HUES48 (cell line): ENCODE results near the gene KIAA1328.

ENCODE experiments used
- H3K27ac ChIP-seq: one replicate; pipeline ENCODE4 v1.7.0; 2013; ENCODE audit warnings: low read depth, low read length, inconsistent platforms
- H3K27me3 ChIP-seq: 2 replicates; pipeline ENCODE4 v1.6.1; 2013; ENCODE audit warnings: mild to moderate bottlenecking, low read length; ENCODE audit not compliant: control insufficient read depth, insufficient read depth
- H3K36me3 ChIP-seq: 2 replicates; pipeline ENCODE4 v1.6.1; 2013; ENCODE audit warnings: low read length; ENCODE audit not compliant: control insufficient read depth, insufficient read depth
- H3K4me1 ChIP-seq: 2 replicates; pipeline ENCODE4 v1.6.1; 2013; ENCODE audit warnings: mild to moderate bottlenecking, low read length; ENCODE audit not compliant: control insufficient read depth, insufficient read depth
- H3K4me3 ChIP-seq: 2 replicates; pipeline ENCODE4 v1.5.1; 2013; ENCODE audit warnings: mild to moderate bottlenecking, low read depth, low read length
- H3K9ac ChIP-seq: 2 replicates; pipeline ENCODE4 v1.6.1; 2013; ENCODE audit warnings: mild to moderate bottlenecking, low read depth, low read length, moderate library complexity
- H3K9me3 ChIP-seq: 2 replicates; pipeline ENCODE4 v1.6.1; 2013; ENCODE audit warnings: low read length; ENCODE audit not compliant: control insufficient read depth, insufficient read depth

Gene KIAA1328

DNA sequence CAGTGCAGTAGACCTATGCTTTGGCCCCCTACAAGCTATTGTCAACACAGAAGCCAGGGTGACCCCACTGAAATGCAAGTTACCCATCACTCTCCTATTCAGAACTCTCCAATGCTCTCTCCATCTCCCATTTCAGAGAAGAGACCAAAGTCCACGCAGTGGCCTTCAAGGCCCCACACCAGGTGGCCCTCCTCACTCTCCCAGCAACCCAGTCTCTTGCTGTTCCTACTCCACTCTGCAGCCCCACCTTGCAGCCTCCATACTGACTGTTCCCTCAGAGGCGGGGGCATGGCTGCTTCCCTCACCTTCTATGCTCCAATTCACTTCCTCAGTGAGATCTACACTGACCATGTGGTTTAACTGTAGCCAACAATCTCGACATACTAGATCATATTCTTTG lies 423.4 kb downstream of the KIAA1328 start:
- no peak overlapping the region for H3K27ac ChIP-seq
- H3K9me3 ChIP-seq = no peaks in the 10 kb centered on the region
- peaks cover 40% of the 10 kb centered on the region for H3K27me3 ChIP-seq
- no peak overlapping the region for H3K4me3 ChIP-seq
- peaks cover 12% of the 10 kb centered on the region for H3K4me1 ChIP-seq
- H3K36me3 ChIP-seq = no peaks in the 10 kb centered on the region
- no peak overlapping the region for H3K9ac ChIP-seq

GRCh38 chr18:37252854-37253393 lies 424.0 kb downstream of the KIAA1328 start:
- Histone ChIP-seq H3K27me3 (peaks cover 42% of the 10 kb centered on the region), H3K9ac (no peak overlapping the region), H3K4me3 (peak overlapping the region; percentile 78), H3K9me3 (no peaks in the 10 kb centered on the region), H3K27ac (no peak overlapping the region), H3K36me3 (no peaks in the 10 kb centered on the region), H3K4me1 (peaks cover 8% of the 10 kb centered on the region)

DNA sequence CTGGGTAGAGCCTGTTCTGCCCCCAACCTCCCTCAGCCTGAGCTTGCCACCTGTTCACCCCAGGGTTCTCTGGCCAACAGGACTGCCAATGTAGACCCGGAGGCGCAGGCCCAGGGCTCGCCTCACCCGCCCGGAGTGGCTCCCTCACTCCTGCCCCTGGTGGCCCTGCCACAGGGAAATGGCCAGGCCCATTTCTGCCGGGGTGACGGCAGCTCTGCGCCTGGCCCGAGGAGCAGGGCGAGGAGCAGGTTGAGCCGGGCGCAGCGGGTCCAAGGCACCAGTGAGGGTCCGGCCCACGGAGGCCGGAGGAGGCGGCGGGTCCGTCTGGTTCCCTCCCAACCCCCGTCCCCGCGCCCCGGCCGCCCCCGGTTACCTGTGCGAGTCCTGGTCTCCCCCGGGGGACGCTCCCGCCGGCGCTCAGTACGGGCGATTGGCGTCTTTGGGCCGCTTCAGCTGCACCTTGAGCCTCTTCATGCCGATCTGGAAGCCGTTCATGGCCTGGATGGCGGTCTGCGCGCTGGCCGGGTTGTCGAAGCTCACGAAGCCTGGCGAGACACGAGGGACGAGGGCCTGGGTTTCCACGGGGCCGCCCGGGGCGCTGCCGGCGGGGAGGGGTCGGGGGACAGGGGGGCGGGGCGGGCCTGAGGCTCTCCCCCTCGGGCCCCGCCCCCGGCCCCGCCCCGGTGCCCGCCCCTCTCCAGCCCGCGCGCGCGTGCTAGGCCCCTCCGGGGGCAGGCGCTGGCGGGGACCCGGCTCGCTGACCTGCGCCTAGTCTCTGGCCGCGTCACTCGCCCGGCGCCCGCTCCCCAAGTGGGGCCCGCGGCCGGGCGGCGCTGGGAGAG lies 424.7 kb downstream of the KIAA1328 start:
- no peaks in the 10 kb centered on the region for H3K9me3 ChIP-seq
- H3K36me3 ChIP-seq = no peaks in the 10 kb centered on the region
- H3K9ac ChIP-seq = no peak overlapping the region
- H3K27me3 ChIP-seq = peaks cover 42% of the 10 kb centered on the region
- no peak overlapping the region for H3K27ac ChIP-seq
- H3K4me1 ChIP-seq = peaks cover 8% of the 10 kb centered on the region
- peak overlapping the region; percentile 78 for H3K4me3 ChIP-seq

- H3K9me3 ChIP-seq = no peaks in the 10 kb centered on the region
- peaks cover 8% of the 10 kb centered on the region for H3K4me1 ChIP-seq
- peak overlapping the region; percentile 61 for H3K4me3 ChIP-seq
- H3K27me3 ChIP-seq = peaks cover 42% of the 10 kb centered on the region
- H3K9ac ChIP-seq = no peak overlapping the region
- no peak overlapping the region for H3K27ac ChIP-seq
- H3K36me3 ChIP-seq = no peaks in the 10 kb centered on the region
Measured at GRCh38 chr18:37254236-37254754, 425.4 kb downstream of the KIAA1328 start.

DNA sequence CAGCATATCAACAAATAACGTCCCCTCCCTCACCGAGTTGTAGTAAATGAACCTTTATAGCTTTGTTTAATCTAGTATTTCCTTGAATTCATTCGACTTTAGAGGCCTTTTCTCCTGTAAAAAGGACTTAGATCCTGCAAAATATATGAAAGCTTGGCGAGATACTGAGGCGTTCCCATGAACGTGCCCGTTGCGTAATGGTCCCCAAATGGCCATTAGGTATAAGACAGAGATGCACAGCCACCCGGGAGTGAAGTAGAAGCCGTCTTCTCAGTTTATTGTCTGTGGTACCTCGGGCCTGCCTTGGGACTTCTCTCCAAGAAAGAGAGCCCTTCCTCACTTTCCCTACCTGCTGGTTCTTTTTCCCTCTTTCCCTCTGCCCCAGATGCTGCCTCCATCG lies 426.0 kb downstream of the KIAA1328 start:
- Histone ChIP-seq H3K27ac (no peak overlapping the region), H3K9ac (no peak overlapping the region), H3K9me3 (no peaks in the 10 kb centered on the region), H3K4me3 (no peak overlapping the region; the same call in 1 of the 2 replicates), H3K27me3 (peaks cover 42% of the 10 kb centered on the region), H3K4me1 (peaks cover 8% of the 10 kb centered on the region), H3K36me3 (no peaks in the 10 kb centered on the region)

DNA sequence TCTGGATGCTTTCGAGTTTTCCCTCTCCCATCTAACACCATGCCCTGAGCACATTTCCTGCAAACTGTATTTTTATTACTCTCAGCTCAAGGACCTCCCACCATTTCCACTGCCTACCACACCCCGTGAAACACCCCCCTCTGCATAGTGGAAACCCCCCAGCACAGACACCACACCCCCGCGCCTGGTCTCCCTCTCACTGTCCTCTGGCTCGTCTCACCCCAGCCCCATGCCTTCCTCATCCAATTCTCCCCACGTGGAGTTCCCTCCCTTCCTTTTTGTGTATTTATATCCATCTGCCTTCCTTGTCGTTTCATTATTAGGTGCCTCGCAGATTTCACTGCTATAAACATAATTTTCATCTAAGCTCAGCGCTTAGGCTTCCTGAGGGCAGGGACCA lies 429.2 kb downstream of the KIAA1328 start:
- no peak overlapping the region for H3K4me3 ChIP-seq
- H3K36me3 ChIP-seq = no peaks in the 10 kb centered on the region
- no peak overlapping the region for H3K9ac ChIP-seq
- no peak overlapping the region for H3K27ac ChIP-seq
- peaks cover 25% of the 10 kb centered on the region for H3K27me3 ChIP-seq
- no peaks in the 10 kb centered on the region for H3K9me3 ChIP-seq
- H3K4me1 ChIP-seq = peaks cover 4% of the 10 kb centered on the region

DNA sequence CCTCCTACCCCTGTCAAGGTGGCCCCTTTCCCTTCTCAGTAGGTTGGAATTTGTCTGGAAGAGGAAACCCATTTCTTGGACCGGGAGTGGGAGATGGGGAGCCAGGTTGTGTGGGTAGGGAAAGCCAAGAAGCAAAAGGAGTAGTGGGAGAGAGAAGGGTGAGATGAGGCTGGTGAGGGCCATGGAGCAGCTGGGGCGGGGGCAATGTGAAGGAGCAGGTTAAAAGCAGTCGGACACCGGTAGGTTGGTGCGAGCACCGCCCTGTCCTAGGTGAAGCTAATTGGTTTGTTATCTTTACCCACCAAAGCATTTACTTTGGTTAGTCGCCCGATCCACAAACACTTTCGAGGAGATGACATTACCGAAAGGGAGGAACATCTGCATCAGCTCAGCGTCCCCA lies 429.9 kb downstream of the KIAA1328 start:
- no peaks in the 10 kb centered on the region for H3K36me3 ChIP-seq
- H3K27ac ChIP-seq = no peak overlapping the region
- H3K27me3 ChIP-seq = peaks cover 22% of the 10 kb centered on the region
- H3K4me1 ChIP-seq = peaks cover 2% of the 10 kb centered on the region; the same call in 1 of the 2 replicates
- H3K4me3 ChIP-seq = no peak overlapping the region
- no peak overlapping the region for H3K9ac ChIP-seq
- H3K9me3 ChIP-seq = no peaks in the 10 kb centered on the region

DNA sequence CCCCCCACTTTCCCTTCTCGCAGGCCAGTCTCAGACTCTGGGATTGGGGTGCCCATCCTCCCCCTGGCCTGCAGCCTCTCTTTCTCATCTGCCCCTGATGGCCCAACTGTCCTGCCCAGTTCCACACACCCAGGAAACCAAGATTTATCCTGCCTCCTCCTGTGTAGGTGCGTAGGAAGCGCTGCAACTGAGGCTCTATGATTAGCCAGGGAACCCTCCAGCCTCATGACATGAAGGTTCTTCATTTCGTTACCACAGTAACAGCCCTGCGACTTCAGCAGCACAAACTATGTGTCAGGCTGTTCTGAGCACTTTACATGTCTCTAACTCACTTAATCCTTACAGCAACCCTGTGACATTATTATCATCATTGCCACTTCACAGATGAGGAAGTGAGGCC lies 430.8 kb downstream of the KIAA1328 start:
- Histone ChIP-seq H3K4me1 (no peaks in the 10 kb centered on the region; the same call in 1 of the 2 replicates), H3K36me3 (no peaks in the 10 kb centered on the region), H3K9me3 (no peaks in the 10 kb centered on the region), H3K4me3 (no peak overlapping the region), H3K9ac (no peak overlapping the region), H3K27ac (no peak overlapping the region), H3K27me3 (peaks cover 16% of the 10 kb centered on the region)

GRCh38 chr18:37260367-37261093 lies 431.6 kb downstream of the KIAA1328 start:
- no peaks in the 10 kb centered on the region for H3K9me3 ChIP-seq
- no peak overlapping the region for H3K4me3 ChIP-seq
- H3K9ac ChIP-seq = no peak overlapping the region
- H3K27ac ChIP-seq = no peak overlapping the region
- no peaks in the 10 kb centered on the region; the same call in 1 of the 2 replicates for H3K4me1 ChIP-seq
- peaks cover 8% of the 10 kb centered on the region for H3K27me3 ChIP-seq
- no peaks in the 10 kb centered on the region for H3K36me3 ChIP-seq

DNA sequence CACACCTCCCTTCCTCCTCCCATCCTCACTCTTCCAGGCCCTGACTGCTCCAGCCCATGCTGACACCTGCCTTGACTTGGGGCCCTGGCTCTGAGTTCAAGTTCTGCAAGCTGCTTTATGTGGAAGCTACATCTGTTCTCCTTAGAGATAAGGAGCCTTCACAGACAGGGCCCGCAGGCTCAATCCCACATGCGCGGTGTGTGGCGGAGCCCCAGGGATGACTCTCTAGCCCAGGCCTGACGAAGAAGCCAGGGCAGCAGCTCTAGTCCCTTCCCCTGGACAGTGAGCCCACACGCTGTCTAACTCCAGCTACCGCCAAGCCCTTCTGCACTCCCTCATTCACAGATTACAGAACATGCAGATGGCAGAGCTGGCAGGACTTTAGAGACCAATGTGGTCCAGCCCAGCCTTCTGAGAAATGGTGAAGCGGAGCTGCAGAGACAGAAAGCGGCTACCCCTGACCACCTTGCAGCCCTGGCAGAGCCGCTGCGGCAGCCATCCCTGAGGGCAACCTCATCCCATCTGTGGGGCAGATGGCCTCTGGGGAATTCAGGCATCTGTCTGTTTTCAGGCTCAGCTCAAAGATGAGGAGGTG lies 432.4 kb downstream of the KIAA1328 start:
- no peaks in the 10 kb centered on the region for H3K36me3 ChIP-seq
- no peak overlapping the region for H3K27ac ChIP-seq
- no peak overlapping the region for H3K9ac ChIP-seq
- H3K9me3 ChIP-seq = no peaks in the 10 kb centered on the region
- H3K27me3 ChIP-seq = peaks cover 3% of the 10 kb centered on the region; the same call in 1 of the 2 replicates
- no peaks in the 10 kb centered on the region; the same call in 1 of the 2 replicates for H3K4me1 ChIP-seq
- H3K4me3 ChIP-seq = no peak overlapping the region
